NK-92 treated with Interleukin-12 subunit alpha and Interleukin-12 subunit beta, amount 100 ng/mL, for 24 hours (cell line): ENCODE measurements around the gene SPATA12.

Experiments used
- DNase-seq: peaks from one replicate; lab custom pipeline; 2025; lab: John Stamatoyannopoulos, UW

Gene SPATA12

GRCh38 chr3:57116501-57116900, 56.0 kb downstream of the SPATA12 start:
- no peak for DNase-seq

DNA sequence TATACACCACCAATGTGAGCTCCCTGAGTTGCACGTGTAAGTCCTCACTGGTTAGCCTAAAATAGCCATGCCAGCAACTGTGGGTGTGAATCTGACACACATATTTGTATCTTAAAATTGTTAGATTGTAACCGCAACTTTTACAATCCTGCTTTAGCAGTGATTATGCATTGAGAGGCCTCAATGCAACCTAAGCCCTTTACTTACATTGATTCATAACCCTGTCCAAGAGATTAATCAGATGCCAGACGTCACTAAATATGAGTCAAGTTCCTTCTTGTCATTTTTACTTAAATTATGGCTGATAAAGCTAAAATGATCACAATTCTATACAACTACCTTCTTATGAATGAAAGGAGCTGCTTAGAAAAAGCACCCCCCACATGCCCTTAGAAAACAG, 57.8 kb downstream of the SPATA12 start:
- DNase-seq = no peak

DNA sequence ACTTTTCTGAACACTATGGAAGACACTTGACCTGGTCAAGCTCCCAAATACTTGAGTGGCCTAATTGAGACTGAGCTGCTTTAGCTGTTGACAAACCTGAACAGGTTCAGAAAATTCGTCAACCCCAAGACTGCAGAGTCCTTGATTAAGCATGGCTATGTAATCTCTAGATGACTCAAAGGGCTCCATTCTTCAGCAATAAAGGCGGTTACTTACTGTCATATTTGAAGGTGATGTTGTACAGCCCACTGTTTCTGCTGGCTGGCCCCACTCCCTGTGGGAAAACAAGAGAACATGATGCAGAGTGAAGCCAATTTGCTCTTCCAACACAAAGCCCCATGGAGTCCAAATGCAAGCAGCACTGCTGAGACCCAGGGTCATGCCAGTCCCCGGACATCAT, 59.6 kb downstream of the SPATA12 start:
- DNase-seq = no peak

DNA sequence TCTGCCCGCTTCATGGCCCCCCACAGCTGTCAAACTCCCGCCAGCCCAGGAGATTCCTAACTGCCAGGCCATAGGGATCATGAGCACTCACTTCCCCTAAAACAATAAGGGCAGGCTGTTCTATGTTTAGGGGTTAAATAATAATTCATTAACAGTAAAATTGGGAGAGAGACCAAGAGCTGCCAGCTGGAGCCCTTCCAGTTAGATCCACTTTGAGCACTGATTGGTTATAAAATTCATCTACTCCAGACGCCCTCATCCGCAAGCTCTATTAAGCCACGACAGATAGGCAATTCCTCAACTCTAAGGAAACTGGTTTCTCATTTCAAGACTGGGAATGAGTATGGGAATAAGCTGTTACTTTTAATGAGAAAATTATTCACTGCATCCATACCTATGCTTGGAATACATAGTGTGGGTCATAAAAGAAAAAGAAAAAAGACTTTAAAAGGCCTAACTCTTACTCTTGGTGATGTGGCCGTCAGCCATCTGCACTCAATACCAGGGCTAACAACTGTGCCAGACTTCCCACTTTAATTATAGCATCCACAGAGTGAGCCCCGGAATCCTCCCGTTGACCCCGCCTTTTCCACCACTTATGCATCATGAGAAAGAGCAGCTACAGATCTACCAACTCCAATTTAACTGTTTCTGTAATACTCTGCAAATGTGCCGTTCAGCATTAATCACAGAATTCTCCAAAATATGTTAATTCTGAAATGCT, 60.1 kb downstream of the SPATA12 start:
- DNase-seq = no peak
